Dermis blood vessel endothelial cell (primary cell): ENCODE data around the gene CACNA2D3. TPM values are rescaled to one million over a fixed set of nuclear protein-coding genes. Genes with fewer than 3 reads are reported as not detected.

ENCODE experiments used
- DNase-seq: peaks from one replicate; pipeline ENCODE4 v3.0.0; 2010
- total RNA-seq: library from RNA; depleted of rRNA; stranded (reverse); fragments of >200 nt; gene quantifications from 2 replicates; pipeline ENCODE4 v1.2.3, GENCODE V29; 2014

The CACNA2D3 gene
- total RNA-seq, 1 donor from 2014 or later, result under 0.01 TPM

GRCh38 chr3:54344601-54345231 is 222.4 kb downstream of the CACNA2D3 start:
- DNase-seq, result no peak

GRCh38 chr3:54345847-54346375 is 223.6 kb downstream of the CACNA2D3 start:
- DNase-seq, result no peak

GRCh38 chr3:54347060-54347459 is 224.7 kb downstream of the CACNA2D3 start:
- DNase-seq, result no peak

GRCh38 chr3:54347933-54348332 is 225.6 kb downstream of the CACNA2D3 start:
- no peak for DNase-seq

GRCh38 chr3:54349231-54349652 is 226.9 kb downstream of the CACNA2D3 start:
- DNase-seq, result no peak

GRCh38 chr3:54349691-54350090 is 227.3 kb downstream of the CACNA2D3 start:
- no peak for DNase-seq

GRCh38 chr3:54353546-54353945 is 231.2 kb downstream of the CACNA2D3 start:
- DNase-seq, result no peak

GRCh38 chr3:54353946-54354345 is 231.6 kb downstream of the CACNA2D3 start:
- no peak for DNase-seq

- no peak for DNase-seq
Observed at GRCh38 chr3:54355800-54356199, 233.4 kb downstream of the CACNA2D3 start.

- no peak for DNase-seq
Observed at GRCh38 chr3:54356261-54357045, 234.1 kb downstream of the CACNA2D3 start.

GRCh38 chr3:54357301-54357700 is 234.9 kb downstream of the CACNA2D3 start:
- no peak for DNase-seq

GRCh38 chr3:54358316-54358715 is 236.0 kb downstream of the CACNA2D3 start:
- DNase-seq, result no peak

- no peak for DNase-seq
Observed at GRCh38 chr3:54358969-54359694, 236.8 kb downstream of the CACNA2D3 start.

- DNase-seq, result no peak
Observed at GRCh38 chr3:54360320-54360719, 238.0 kb downstream of the CACNA2D3 start.

- DNase-seq, result no peak
Observed at GRCh38 chr3:54361746-54362283, 239.5 kb downstream of the CACNA2D3 start.

- no peak for DNase-seq
Observed at GRCh38 chr3:54366007-54366750, 243.8 kb downstream of the CACNA2D3 start.

GRCh38 chr3:54366839-54367238 is 244.5 kb downstream of the CACNA2D3 start:
- no peak for DNase-seq

GRCh38 chr3:54372232-54372631 is 249.9 kb downstream of the CACNA2D3 start:
- DNase-seq, result no peak

GRCh38 chr3:54374214-54374852 is 252.0 kb downstream of the CACNA2D3 start:
- DNase-seq, result no peak

- DNase-seq, result no peak
Observed at GRCh38 chr3:54376142-54376807, 253.9 kb downstream of the CACNA2D3 start.

- DNase-seq, result no peak
Observed at GRCh38 chr3:54376939-54377578, 254.7 kb downstream of the CACNA2D3 start.
